Fibroblast of lung (primary cell): ENCODE data around the gene ZNF22. TPM values are rescaled to one million over a fixed set of nuclear protein-coding genes. Genes with fewer than 3 reads are reported as not detected.

Experiments used
- DNase-seq, 2 donors: peaks; one replicate each; pipeline versions ENCODE4 v3.0.0 to v3.0.0-alpha.2; 2010; ENCODE audit warnings: low read depth in 2 of 2
- H2AFZ ChIP-seq: 2 replicates; pipeline ENCODE4 v1.5.1; 2012; ENCODE audit warnings: low read length, control low read depth, inconsistent platforms
- H3K27ac ChIP-seq: 2 replicates; pipeline ENCODE4 v1.5.1; 2011; ENCODE audit warnings: low read length, control low read depth; ENCODE audit not compliant: insufficient read depth
- H3K27me3 ChIP-seq: 2 replicates; pipeline ENCODE4 v1.5.1; 2011; ENCODE audit warnings: mild to moderate bottlenecking, low read length; ENCODE audit not compliant: control insufficient read depth, insufficient read depth
- H3K36me3 ChIP-seq: 2 replicates; pipeline ENCODE4 v1.5.1; 2011; ENCODE audit warnings: low read length; ENCODE audit not compliant: control insufficient read depth, insufficient read depth
- H3K4me1 ChIP-seq: 2 replicates; pipeline ENCODE4 v1.5.1; 2011; ENCODE audit warnings: low read length; ENCODE audit not compliant: control insufficient read depth, insufficient read depth; ENCODE audit errors: extremely low read depth
- H3K4me2 ChIP-seq: 2 replicates; pipeline ENCODE4 v1.5.1; 2011; ENCODE audit warnings: low read length, control low read depth; ENCODE audit not compliant: insufficient read depth; ENCODE audit errors: extremely low read depth
- H3K4me3 ChIP-seq, 4 experiments: fragments of 200-600 bp in 1 of 4; sonication (generic) in 1 of 4; replicated peaks in 1 of 4; 2 replicates each; pipeline ENCODE4 v1.5.1; 2011 to 2016; ENCODE audit warnings: low read length in 4 of 4, low read depth in 3 of 4, mild to moderate bottlenecking in 3 of 4, control low read depth in 2 of 4, inconsistent platforms in 1 of 4, mixed read lengths in 1 of 4; ENCODE audit not compliant: insufficient read depth in 1 of 4; ENCODE audit errors: control extremely low read depth in 1 of 4
- H3K79me2 ChIP-seq: 2 replicates; pipeline ENCODE4 v1.5.1; 2012; ENCODE audit warnings: mild to moderate bottlenecking, low read length, inconsistent platforms; ENCODE audit not compliant: control insufficient read depth, insufficient read depth
- H3K9ac ChIP-seq: 2 replicates; pipeline ENCODE4 v1.5.1; 2011; ENCODE audit warnings: mild to moderate bottlenecking, low read length, control low read depth; ENCODE audit not compliant: insufficient read depth
- H3K9me3 ChIP-seq: 2 replicates; pipeline ENCODE4 v1.5.1; 2012; ENCODE audit warnings: low read depth, low read length; ENCODE audit not compliant: control insufficient read depth, insufficient read depth
- H4K20me1 ChIP-seq: 2 replicates; pipeline ENCODE4 v1.5.1; 2011; ENCODE audit warnings: low read length; ENCODE audit not compliant: control insufficient read depth, insufficient read depth; ENCODE audit errors: extremely low read depth
- CTCF ChIP-seq, 2 donors: IDR thresholded peaks in 1 of 2; conservative IDR thresholded peaks in 1 of 2; 1 replicate in 1 of 2; 2 replicates in 1 of 2; pipeline ENCODE4 v1.5.1; 2011 to 2012; ENCODE audit warnings: low read length in 2 of 2, control low read depth in 1 of 2, inconsistent platforms in 1 of 2, low read depth in 1 of 2, mild to moderate bottlenecking in 1 of 2
- EZH2 ChIP-seq: IDR thresholded peaks from 2 replicates; pipeline ENCODE4 v1.5.1; 2012; ENCODE audit warnings: low read length, control low read depth, mild to moderate bottlenecking; ENCODE audit errors: missing control alignments
- polyA plus RNA-seq, 2 donors: library from polyadenylated mRNA; depleted of rRNA in 1 of 2; stranded (reverse) in 1 of 2; unstranded in 1 of 2; fragments of >200 nt; gene quantifications; 2 replicates each; pipeline ENCODE4 v1.2.1, GENCODE V29; 2011 to 2012; ENCODE audit warnings: missing spikeins in 1 of 2
- total RNA-seq: library from RNA; depleted of rRNA; stranded (reverse); fragments of >200 nt; gene quantifications from 2 replicates; pipeline ENCODE4 v1.2.1, GENCODE V29; 2014

Gene ZNF22
- total and polyA plus RNA-seq, 2 donors (not counting 1 experiment from before 2014, with no cell fraction given): 16.0 to 23.0 TPM

DNA sequence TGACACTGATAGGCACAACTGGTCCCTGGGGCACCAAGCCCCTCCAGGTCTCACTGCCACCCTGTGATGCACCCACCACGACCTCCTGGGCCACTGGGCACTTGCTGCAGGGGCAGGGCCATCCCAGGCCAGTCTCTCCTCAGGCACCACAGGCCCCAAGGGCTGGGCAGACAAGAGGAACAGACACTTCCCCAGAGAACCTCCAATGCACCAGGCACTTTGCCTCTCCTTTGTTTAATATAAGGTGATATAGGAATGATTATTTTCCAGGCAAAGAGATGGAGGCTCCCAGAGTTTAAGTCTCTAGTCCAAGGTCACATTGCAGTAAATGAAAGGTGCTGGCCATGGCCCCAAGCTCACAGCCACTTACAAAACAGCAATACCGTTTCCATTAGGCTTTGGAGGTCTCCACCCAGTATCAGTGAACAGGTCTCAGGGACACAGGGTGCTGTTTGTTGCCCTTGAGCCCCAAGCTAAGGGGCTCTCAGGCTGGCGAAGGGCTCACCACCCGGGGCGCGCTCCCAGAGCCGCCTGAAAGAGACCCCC lies 26.6 kb upstream of the ZNF22 start:
- no peak for DNase-seq
- H3K79me2 ChIP-seq: peaks cover 7% of the 10 kb centered on the region
- no peaks in the 10 kb centered on the region for H3K9me3 ChIP-seq
- no peaks in the 10 kb centered on the region for H3K27me3 ChIP-seq
- peak overlapping the region; percentile 7 for H3K27ac ChIP-seq
- peaks cover 18% of the 10 kb centered on the region for H3K4me1 ChIP-seq
- no peaks in the 10 kb centered on the region for H4K20me1 ChIP-seq
- H2AFZ ChIP-seq: no peak overlapping the region
- H3K4me3 ChIP-seq: peak overlapping the region in 1 of 4 experiments; percentile 51
- H3K36me3 ChIP-seq: peaks cover 4% of the 10 kb centered on the region
- peak overlapping the region; percentile 33 for H3K9ac ChIP-seq
- TF ChIP-seq EZH2 (no peak), CTCF (conservative IDR thresholded peaks at IDR 0.05 in 1 of 2, IDR thresholded peaks at IDR 0.05 in 1 of 2; ENCODE audit: low read depth in 1 of 2, low read length in 2 of 2) (no peak)
- peak overlapping the region; percentile 20 for H3K4me2 ChIP-seq

DNA sequence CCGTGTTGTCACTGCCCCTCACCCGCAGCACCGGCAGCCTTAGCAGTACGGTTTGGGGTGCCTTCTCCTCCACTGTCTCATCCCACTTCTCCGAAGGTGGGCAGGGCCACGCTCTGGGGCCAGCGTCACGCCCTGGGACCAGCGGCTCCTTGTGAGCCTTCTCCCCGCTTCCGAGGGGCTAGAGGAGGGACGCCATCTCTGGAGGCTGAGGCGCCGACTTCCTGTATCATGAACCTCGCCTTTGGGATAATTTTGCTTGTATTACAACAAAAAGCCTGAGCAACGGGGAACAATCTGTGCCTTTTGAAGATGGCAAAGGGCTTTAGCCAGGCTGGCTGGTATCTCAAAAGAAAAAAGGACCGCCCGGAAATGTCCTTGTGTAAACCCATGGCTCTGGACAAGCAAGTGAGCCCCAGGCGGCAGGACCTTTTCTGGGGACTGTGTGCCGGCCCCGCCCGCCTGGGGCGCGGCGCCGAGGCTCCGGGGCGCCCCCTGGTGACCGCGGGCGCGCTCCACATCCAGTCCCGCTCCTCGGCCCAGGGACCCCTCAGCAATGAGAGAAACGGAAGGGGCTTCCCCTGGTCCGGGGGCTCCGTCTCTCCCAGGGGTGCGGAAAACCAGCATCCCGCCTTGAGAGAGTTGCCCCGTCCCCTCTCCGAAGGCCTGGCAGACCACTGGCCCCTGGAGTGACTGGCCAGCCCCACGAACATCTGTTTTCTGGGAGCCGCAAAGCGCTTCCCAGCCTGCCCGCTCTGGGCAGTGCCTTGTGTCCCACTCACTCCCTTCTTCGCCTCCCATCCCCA lies 25.9 kb upstream of the ZNF22 start:
- peaks cover 7% of the 10 kb centered on the region for H3K79me2 ChIP-seq
- TF ChIP-seq CTCF (conservative IDR thresholded peaks at IDR 0.05 in 1 of 2, IDR thresholded peaks at IDR 0.05 in 1 of 2; ENCODE audit: low read depth in 1 of 2, low read length in 2 of 2): peak; percentile 52 to 93
- TF ChIP-seq EZH2: no peak
- DNase-seq: peak; percentile 47 to 54
- H3K4me3 ChIP-seq: peak overlapping the region; percentile 16 to 51 (median 36)
- H3K4me2 ChIP-seq: peak overlapping the region; percentile 92
- peaks cover 22% of the 10 kb centered on the region for H3K4me1 ChIP-seq
- H3K36me3 ChIP-seq: peaks cover 4% of the 10 kb centered on the region
- H3K9me3 ChIP-seq: no peaks in the 10 kb centered on the region
- peak overlapping the region; percentile 49 for H3K9ac ChIP-seq
- H3K27me3 ChIP-seq: no peaks in the 10 kb centered on the region
- peak overlapping the region; percentile 49 for H2AFZ ChIP-seq
- no peaks in the 10 kb centered on the region for H4K20me1 ChIP-seq
- peak overlapping the region; percentile 7 for H3K27ac ChIP-seq

- H3K27ac ChIP-seq: no peak overlapping the region
- no peaks in the 10 kb centered on the region for H3K27me3 ChIP-seq
- H3K36me3 ChIP-seq: peaks cover 4% of the 10 kb centered on the region
- H3K79me2 ChIP-seq: peaks cover 7% of the 10 kb centered on the region
- TF ChIP-seq EZH2: no peak
- H3K9ac ChIP-seq: no peak overlapping the region
- no peaks in the 10 kb centered on the region for H4K20me1 ChIP-seq
- no peak overlapping the region for H2AFZ ChIP-seq
- H3K4me2 ChIP-seq: peak overlapping the region; percentile 57
- H3K9me3 ChIP-seq: no peaks in the 10 kb centered on the region
- peak; percentile 46 to 86 for DNase-seq
- peak overlapping the region in 1 of 4 experiments; percentile 85 for H3K4me3 ChIP-seq
- H3K4me1 ChIP-seq: peaks cover 29% of the 10 kb centered on the region
Observed at GRCh38 chr10:44975431-44976331, 25.0 kb upstream of the ZNF22 start.
